Measurements from ENCODE around the gene CYB5R3.
A peak's percentile ranks its signal among the peaks of the same experiment; 100 is the strongest.

CYB5R3 gene

DNA sequence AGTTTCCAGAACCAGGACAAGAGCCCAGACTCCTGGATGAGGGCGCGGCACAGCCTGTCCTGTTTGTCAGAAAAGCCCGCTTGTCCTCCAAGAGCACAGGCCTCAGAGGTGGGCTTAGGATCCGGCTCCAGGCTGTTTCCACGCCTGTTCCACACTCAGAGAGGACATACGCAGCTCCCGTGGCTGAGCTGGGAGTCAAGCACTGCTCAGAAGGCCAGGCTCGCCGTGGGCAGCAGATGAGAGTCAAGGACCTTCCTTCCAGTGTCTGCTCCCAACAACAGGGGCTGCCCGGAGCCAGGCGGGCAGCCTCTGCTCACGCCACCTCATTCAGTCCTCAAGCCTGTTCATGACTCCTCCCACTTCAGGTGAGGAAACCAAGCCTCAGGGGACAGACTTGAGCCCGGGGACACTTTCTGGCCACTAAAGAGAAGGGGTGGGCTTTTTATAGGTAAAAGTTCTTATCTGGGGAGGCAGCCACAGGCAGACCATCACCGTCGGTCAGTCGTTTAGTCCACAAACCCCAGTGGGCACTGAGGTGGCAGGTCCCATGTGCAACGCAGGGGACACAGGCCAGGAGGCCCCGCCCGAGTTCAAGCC lies 3.8 kb downstream of the CYB5R3 start:
- DNase-seq (ENCODE audit: low read depth) = no peak

DNA sequence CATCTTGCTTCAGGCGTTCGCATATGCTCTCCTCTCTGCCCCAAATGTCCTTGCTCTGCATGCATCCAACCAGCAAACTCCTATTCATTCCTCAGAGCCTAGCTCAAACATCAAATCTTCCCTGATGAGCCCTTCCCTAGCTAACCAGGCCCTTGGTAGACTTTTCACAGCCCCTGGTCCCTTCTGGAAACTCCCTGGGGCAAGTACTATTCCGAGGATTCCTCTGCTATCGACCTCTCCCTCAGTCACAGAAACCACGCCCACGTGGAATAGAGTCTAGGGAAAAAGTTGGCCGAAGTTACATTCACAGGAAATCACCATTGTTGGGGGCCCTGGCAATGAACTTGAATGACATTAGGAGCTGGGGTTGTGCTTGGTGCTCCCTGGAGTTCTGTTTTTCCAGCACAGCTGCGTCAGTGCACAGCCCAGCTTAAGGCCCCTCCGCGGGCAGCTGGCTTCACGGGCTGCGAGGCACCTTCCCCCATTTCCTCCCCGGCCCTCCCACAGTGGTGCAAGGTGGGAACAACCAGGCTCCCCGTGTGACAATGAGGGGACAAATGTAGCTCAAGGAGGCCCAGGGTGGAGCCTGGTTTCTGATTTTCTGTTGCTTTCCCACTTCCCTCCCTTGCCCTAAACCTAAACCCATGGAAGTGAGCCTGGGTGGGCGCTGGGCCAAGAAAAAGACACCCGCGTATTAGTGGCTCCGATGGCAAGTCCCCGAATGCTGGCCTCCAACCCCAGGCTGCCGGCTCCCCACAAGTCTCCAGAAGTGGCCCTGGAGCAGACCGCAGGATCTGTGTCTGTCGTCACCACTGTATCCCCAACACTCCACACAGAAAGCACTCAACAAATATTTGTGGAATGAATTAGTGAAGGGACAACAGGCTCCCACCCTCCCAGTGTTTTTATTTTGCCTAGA lies 4.5 kb downstream of the CYB5R3 start:
- no peak for DNase-seq (ENCODE audit: low read depth)

DNA sequence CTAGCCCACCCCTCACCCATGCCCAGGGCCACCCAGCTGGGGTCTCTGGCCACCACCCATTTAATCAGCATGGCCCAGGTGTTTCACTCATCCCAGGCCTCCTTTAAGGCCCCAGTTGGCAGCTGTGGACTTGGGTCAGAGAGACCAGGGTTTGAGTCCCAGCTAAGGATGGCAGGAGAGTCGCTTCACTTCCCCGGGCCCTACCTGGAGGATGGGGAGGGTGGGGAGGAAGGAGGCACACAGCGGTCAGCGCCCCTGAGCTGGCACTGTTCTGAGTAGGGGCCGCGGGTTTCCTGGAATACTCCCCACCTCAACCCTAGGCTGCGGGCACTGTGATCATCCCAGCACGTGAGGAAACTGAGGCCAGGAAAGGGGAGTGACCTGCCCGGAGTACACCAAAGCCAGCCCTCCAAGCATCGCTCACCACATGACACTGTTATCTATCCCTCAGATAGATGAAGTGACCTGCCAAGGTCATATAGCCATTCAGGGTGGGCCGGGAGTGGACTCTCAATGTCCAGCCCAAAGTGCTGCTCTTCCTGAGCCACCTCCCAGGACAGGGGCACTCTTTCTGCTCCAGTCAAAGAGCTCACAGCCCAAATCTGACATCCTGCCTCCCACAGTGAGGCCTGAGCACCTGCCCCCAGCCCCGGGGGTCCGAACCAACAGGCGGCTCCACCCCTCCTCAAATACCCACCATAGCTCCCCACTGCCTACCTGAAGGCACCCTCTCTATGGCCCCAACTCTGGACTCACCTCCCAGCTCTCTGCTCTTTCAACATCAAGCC lies 5.4 kb downstream of the CYB5R3 start:
- no peak for DNase-seq (ENCODE audit: low read depth)

DNA sequence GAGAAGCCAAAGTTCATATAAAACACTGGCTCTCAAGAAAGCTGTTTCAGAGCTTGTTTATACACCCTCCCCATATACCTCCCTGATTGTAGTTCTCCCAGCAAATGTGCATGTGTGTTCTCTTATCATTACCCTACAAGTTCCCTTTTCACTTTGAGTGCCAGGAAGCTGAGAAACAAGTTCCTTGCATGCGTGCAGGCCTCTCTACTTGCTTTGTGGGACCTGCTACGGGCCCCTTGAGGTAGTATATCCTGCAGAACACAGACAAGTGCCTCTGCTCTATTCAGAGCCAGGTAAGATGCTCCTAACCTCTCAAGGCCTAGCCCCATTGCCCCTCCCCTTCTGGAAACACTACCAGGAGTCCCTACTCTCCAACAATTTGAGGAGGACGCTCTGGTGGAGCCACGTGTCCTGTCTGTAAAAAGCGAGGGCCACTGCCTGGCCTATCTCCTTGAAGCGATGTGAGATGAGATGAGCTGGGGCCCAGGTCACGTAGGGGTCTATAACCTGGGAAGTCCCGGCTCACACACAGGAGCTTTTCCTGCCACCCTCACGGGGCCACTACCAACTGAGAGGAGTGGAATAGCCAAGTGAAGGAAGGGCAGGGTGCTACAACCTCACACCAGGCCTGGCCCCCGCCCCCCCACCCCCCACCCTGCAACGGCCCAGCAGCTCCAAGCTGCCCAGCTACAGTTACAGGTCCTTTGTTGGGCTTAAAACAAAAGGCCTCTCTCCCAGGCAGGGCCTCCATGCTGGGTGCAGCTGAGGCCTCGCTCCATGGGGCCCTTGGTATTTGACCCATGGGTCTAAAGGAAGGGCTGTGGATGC lies 6.2 kb downstream of the CYB5R3 start:
- DNase-seq (ENCODE audit: low read depth) = no peak

DNA sequence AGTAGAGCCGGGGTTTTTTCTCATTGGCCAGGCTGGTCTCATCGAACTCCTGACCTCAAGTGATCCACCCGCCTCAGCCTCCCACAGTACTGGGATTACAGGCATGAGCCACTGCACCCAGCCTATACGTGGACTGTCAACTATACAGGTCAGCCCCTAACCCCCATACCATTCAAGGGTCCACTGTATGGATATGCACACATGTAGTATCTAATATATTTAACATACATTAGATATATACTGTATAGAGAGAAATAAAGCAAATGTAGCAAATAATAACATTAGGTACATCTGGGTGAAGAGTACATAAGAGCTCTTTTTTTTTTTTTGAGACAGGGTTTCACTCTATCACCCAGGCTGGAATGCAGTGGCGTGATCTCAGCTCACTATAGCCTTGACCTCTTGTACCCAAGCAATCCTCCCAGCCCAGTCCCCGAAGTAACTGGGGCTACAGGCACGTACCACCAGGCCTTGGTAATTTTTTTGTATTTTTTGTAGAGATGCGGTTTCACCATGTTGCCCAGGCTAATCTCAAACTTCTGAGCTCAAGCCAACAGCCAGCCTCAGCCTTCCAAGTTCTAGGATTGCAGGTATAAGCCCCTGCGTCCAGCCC lies 7.3 kb downstream of the CYB5R3 start:
- DNase-seq (ENCODE audit: low read depth) = no peak

DNA sequence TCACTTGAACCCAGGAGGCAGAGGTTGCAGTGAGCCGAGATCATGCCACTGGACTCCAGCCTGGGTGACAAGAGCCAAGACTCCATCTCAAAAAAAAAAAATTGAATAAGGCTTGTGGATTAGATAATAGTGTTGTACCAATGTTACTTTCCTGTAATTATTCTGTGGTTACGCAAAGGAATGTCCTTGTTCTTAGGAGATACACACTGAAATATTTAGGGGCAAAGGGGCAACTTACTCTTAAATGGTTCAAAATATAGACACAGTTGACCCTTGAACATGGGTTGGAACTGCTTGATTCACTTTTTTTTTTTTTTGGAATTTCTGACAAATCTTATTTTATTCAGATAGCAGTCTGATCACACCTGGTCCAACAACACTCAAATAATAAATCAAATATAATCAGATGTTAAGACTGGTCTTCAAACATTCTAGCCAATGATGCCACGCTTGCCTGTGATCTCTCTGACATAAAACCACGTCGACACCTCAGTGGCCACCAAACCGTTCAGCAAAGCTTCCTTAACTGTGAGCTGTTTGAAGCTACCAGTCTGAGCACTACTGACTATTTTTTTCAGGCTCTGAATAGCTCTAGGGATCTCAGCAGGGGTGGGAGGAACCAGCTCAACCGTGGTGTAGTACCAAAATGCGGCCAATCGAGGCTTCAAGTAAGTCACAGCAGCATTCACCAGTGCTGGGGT lies 9.5 kb downstream of the CYB5R3 start:
- DNase-seq (ENCODE audit: low read depth) = no peak

DNA sequence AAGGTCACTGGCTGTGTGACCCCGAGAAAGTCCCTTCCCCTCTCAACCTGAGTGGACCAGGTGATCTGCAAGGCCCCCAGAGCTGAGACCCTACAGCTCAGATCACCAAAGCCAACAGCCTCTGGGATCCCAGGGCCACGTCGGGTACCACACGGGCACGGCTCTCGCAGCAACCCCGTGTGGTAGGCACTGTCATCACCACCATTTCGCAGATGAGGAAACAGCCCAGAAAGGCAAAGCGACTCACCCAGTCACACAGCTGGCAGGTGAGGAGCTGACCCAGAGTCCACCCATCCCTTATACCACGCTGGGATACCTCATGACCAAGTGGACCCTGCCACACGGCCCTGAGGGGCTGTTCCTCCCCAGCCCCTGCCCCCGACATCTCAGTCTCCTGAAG lies 11.6 kb downstream of the CYB5R3 start:
- DNase-seq (ENCODE audit: low read depth) = no peak

DNA sequence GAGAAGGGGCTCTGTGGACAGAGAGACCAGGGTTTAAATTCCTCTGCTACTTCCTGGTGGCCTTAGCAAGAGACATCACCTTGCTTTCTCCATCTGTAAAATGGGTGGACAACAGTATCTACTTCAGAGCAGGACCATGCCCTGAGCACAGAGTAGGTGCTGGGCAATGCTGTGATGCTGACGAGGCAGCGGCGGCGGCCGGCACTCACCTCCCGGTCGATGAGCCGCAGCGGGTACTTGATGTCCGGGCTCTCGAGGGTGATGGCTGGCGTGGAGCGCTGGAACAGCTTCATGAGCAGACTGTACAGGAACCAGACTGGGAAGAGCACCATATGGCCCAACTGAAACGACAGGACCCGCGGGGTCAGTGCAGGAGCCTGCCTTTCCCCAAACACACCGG lies 12.7 kb downstream of the CYB5R3 start:
- no peak for DNase-seq (ENCODE audit: low read depth)

DNA sequence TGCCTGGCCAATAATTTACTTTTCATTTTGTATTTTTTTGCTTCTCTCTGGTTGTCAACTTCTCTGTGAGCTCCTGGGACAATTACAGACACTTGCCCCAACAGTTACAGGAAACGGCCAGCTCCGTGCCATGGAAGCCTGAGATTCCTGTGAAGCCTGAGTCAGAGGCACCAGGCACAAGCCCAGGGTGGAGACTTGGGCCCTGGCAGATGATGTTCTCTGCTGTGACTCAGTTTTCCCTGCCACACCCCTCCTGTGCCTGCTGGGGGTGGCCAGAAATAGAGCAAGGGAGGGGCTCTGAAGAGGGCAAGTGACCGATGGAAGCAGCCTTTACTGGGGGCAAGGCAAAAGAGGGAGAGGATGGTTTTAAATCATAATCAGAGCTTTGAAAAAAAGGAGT lies 13.7 kb downstream of the CYB5R3 start:
- DNase-seq (ENCODE audit: low read depth) = peak; percentile 87

DNA sequence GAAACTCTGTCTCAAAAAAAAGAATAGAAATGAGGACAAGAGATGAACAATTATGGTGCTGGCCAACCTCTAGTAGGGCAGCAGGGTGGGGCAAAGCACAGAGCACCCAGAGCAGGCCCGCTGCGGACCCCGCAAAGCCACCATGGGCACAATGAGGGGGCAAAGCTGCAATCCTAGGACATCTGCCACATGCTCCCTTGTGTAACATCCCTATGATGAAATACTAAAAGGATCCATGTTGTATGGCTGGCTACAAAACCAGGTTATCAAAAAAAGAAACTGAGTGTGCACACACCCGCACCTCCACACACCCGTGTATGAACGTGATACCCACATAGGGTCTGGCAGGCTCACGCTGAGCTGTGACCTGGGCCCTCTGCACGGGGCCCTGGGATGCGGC lies 16.2 kb downstream of the CYB5R3 start:
- DNase-seq (ENCODE audit: low read depth) = no peak

DNA sequence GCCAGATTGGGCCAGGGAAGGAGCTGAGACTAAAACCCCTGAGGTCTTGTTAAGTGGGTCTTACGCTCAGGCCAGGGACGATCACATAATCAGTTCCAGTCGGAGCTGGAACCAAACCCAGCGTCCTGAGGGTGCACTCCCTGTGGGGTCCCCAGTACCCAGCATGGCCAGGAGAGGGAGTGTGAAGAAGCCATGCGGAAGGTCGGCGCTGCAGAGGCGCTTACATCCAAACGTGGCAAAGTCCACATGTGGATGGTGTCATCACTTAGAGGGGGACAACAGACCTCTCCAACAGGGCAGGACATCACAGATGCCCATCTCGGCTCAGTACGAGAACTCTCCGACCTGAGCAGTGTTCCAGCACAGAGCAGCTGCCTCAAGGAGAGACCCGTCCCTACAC lies 17.1 kb downstream of the CYB5R3 start:
- no peak for DNase-seq (ENCODE audit: low read depth)

DNA sequence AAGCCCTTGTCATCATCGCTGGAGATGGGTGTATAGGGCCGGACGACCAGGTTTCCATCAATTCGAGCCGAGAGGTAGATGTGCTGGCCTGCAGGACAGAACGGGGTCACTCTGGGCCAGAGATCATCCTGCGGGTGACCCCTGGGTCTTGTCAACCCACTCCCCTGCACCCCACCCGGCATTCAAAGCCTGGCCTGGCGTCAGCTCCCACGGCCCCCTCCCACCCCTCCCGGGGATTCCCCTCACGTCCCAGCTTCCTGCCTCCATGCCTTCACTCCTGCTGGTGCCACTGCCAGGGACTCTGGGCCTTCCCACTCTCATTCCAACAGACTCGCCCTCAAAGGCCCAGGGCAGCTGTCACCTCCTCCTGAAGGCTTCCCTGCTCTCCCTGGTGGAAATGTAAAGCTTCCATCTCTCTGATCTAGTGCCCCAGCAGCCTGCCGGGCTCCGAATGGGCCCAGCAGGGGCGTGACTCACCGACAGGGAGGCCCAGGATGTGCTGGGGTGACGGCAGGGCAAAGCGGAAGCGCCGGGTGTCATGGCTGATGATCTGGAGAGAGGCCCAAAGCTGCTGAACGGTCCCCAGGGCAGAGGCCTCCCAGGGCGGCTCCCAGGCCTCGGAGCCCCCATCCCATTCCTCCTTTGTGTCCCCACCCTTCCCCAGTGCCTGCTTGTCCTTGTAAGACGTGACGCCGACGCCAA lies 18.1 kb downstream of the CYB5R3 start:
- DNase-seq (ENCODE audit: low read depth) = no peak

DNA sequence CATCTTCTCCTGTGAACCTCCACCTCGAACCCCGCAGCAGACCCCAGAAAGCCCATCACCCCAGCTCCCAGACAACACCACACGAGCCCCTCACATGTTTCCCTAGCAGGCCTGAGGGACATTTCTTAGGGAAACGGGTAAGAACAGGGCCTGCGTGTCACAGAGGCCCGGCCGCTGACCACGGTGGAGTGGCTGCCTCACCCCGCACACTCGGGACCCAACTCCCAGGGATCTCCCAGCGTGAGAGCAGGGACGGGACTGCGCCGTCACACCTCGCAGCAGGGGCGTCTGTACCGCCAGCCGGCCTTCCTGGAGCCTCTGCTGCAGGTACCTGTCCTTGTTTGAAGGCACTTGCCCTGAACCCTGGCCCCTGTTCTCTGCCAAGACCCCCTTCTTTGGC lies 19.0 kb downstream of the CYB5R3 start:
- DNase-seq (ENCODE audit: low read depth) = no peak

DNA sequence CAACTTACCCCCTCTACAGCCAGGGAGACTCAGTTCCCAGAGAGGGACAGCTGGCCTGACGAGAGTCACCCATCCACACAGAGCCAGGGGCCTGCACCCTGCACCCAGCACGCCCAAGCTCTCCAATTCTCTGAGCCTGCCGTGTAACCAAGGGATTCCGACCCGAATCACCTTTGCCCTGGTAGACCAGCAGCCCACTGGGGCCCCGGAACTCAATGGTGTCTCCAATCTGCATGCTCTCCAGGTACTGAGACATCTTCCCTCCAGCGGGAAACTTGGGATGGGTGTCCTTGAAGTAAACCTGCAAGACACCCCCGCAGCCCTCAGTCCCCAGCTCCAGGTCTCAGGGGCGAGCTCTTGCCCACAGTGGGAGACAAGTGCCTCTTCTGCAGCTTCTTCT lies 21.2 kb downstream of the CYB5R3 start:
- DNase-seq (ENCODE audit: low read depth) = no peak

DNA sequence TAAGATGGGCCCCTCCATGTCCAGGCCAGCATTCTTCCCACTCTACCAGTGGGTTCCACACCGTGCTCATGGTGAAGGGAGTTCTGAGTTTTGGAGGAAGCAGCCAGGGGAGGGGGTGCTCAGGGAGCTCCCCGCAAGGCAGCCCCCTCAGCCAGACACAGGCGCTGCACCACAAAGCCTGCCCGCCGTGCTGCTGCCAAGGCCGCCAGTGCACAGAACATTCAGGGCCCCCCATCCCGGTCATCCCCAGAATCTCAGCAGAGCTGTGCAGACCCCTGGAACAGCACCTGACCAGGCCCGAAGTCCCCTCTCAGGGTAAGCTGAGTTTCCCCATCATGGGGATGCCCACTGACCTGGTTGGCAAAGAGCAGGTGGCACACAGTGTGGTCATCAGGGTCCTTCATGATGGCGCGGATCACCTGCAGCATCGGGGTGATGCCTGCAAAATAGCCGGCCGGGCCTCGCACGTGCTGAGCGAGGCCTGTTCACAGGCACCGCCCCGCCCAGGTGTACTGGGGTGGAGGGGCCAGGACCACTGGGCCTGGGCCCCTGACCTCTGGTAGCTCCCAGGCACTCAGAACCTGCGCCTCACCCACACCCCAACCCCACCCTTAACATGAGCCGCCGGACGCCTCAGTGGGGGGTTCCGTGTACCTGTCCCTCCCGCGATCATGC lies 22.1 kb downstream of the CYB5R3 start:
- no peak for DNase-seq (ENCODE audit: low read depth)

DNA sequence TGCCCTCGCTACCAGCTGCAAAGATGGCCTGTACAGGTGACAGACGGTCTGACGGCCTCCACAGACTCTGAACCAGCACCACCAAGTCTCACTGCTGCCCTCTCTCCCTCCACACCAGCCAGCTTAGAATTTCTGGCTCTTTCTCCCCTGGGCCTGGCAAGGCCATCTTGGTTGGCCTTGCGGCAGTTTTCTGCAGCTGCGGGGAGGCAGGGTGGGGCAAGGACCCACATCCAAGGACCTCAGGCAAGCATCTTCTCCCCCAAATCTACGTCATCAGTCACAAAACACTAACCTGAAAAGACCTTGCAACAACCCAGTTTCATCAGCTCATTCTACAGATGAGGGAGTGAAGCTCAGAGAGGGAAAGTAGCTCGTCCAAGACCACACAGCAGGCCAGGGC lies 22.8 kb downstream of the CYB5R3 start:
- DNase-seq (ENCODE audit: low read depth) = no peak

DNA sequence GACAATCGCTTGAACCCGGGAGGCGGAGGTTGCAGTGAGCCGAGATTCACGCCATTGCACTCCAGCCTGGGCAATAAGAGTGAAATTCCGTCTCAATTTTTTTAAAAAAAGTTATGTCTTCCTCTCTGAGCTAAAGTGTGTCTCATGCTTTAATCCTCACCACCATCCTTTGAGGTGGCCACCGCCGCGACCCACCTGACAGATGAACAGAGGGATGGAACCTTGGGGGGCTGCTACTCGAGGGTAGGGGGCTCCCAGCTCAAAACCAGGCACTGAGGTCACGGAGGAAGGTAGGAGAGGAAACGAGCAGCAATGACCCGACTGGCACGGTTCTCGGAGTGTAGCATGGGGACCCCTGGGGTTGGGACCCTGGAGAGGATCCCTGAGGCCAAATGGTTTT lies 23.8 kb downstream of the CYB5R3 start:
- DNase-seq (ENCODE audit: low read depth) = no peak

DNA sequence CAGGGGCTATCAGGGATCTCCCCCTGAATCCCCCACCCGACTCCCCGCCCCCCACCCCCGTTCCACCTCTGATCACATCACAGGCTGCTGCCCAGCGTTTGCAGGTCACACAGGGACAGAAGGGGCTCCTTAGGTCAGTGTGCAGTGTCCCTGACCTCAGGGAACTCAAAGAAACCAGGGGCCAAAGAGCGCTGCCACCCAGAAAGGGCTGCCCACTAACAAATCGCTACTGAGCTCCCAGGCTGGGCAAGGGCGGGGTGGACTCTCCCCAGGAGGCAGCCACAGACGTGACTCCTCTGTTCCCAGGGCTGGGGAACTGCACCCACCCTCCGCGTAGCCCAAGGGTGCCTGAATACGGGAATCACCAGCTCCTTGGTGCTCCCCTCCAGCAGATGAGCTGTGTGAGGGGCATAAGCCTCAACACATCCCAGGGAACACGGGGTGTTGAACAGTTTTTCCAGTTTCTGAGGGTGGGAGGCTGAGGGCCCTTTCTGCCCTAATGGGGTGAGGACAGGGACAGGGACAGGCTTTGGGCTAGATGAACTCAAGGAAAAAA lies 24.6 kb downstream of the CYB5R3 start:
- no peak for DNase-seq (ENCODE audit: low read depth)

DNA sequence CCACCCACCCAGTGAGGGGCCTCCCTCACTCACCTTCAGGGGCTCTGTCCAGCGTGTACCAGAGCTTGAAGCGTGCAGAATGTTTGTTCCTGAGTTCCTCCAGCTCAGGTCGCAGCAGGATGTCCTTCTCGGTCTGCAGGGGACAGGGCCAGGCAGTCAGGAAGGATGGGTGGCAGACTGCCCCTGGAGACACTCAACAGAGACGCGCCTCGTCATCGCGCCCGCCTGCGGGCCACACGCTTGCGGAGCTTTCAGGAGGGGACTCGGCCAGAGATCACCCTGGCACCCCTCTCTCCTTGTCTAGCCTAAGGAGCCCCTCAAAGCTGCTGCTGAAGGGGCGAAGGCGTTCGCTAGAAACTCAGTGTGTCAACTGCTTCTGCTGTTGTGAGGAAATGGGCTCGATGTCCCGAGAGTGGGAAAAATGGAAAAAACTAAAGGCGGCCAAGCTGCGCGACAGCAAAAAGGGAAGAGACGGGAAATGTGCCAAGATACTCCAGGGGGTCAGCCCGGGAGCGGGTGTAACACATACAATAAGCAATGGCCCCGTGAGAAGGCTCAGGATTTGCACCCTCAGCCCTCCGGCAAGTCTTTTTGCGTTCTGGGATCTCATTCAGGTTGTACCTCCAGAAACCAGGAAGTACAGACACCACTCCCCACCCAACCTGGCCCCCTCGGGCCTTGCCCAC lies 25.3 kb downstream of the CYB5R3 start:
- DNase-seq (ENCODE audit: low read depth) = no peak

All from HS-5 (cell line).